SU-DHL-6 (cell line): ENCODE measurements around the gene LEF1.
A peak's percentile ranks its signal among the peaks of the same experiment; 100 is the strongest.

Experiments
- H2AFZ ChIP-seq: fragments of 200-600 bp; sonication (generic); 2 replicates; pipeline ENCODE4 v1.6.1; 2014; ENCODE audit warnings: low read depth, mild to moderate bottlenecking, moderate library complexity, mixed read lengths, antibody characterized with exemption, low read length; ENCODE audit not compliant: severe bottlenecking
- H3F3A ChIP-seq: fragments of 200-600 bp; shearing (Covaris generic); 2 replicates; pipeline ENCODE4 v1.6.0; 2016; ENCODE audit warnings: antibody characterized with exemption, mild to moderate bottlenecking; ENCODE audit not compliant: insufficient read depth
- H3K27ac ChIP-seq: fragments of 200-600 bp; sonication (generic); 2 replicates; pipeline ENCODE4 v1.5.1; 2016; ENCODE audit warnings: low read depth, mild to moderate bottlenecking, low read length, moderate library complexity, mixed read lengths
- H3K27me3 ChIP-seq: fragments of 200-600 bp; sonication (generic), shearing (Covaris generic); 2 replicates; pipeline ENCODE4 v1.6.0; 2014; ENCODE audit warnings: mild to moderate bottlenecking, low read length
- H3K36me3 ChIP-seq: fragments of 200-600 bp; sonication (generic); 2 replicates; pipeline ENCODE4 v1.6.1; 2014; ENCODE audit warnings: mild to moderate bottlenecking, low read length, mixed read lengths
- H3K4me2 ChIP-seq: fragments of 300-600, 200-600 bp; shearing (Covaris generic), sonication (generic); 2 replicates; pipeline ENCODE4 v1.6.0; 2014; ENCODE audit warnings: low read length, low read depth, mild to moderate bottlenecking; ENCODE audit not compliant: poor library complexity, severe bottlenecking
- H3K4me3 ChIP-seq: fragments of 200-600 bp; sonication (generic); 2 replicates; pipeline ENCODE4 v1.5.1; 2014; ENCODE audit warnings: antibody characterized with exemption, low read length, mild to moderate bottlenecking, mixed read lengths; ENCODE audit not compliant: insufficient read depth, poor library complexity, severe bottlenecking
- H3K79me2 ChIP-seq: fragments of 200-600 bp; sonication (generic); 2 replicates; pipeline ENCODE4 v1.6.1; 2014; ENCODE audit warnings: mild to moderate bottlenecking, low read length, moderate library complexity; ENCODE audit not compliant: insufficient read depth
- H3K9ac ChIP-seq: fragments of 200-600 bp; sonication (generic); 2 replicates; pipeline ENCODE4 v1.7.0; 2014; ENCODE audit warnings: mild to moderate bottlenecking, low read length
- H3K9me2 ChIP-seq: fragments of 200-600 bp; sonication (generic); replicated peaks from 2 replicates; pipeline ENCODE4 v1.6.1; 2014; ENCODE audit warnings: low read length; ENCODE audit not compliant: insufficient read depth
- H3K9me3 ChIP-seq: fragments of 200-600 bp; sonication (generic); 2 replicates; pipeline ENCODE4 v1.6.1; 2014; ENCODE audit warnings: low read length, mixed read lengths; ENCODE audit not compliant: insufficient read depth
- H4K20me1 ChIP-seq: fragments of 200-600 bp; sonication (generic); 2 replicates; pipeline ENCODE4 v1.6.1; 2014; ENCODE audit warnings: low read depth, mild to moderate bottlenecking, antibody characterized with exemption, low read length, moderate library complexity, mixed read lengths
- CTCF ChIP-seq: fragments of 200-600 bp; sonication (generic); IDR thresholded peaks from one replicate; pipeline ENCODE4 v1.5.1; 2017; ENCODE audit warnings: antibody characterized with exemption, mild to moderate bottlenecking, low read length, moderate library complexity; ENCODE audit not compliant: insufficient read depth, poor library complexity, severe bottlenecking
- EZH2phosphoT487 ChIP-seq: fragments of 200-600 bp; sonication (generic), shearing (Covaris generic); conservative IDR thresholded peaks from 2 replicates; pipeline ENCODE4 v1.6.1; 2018; ENCODE audit warnings: mild to moderate bottlenecking, antibody characterized with exemption, low read length, moderate library complexity, mixed read lengths

Gene LEF1

DNA sequence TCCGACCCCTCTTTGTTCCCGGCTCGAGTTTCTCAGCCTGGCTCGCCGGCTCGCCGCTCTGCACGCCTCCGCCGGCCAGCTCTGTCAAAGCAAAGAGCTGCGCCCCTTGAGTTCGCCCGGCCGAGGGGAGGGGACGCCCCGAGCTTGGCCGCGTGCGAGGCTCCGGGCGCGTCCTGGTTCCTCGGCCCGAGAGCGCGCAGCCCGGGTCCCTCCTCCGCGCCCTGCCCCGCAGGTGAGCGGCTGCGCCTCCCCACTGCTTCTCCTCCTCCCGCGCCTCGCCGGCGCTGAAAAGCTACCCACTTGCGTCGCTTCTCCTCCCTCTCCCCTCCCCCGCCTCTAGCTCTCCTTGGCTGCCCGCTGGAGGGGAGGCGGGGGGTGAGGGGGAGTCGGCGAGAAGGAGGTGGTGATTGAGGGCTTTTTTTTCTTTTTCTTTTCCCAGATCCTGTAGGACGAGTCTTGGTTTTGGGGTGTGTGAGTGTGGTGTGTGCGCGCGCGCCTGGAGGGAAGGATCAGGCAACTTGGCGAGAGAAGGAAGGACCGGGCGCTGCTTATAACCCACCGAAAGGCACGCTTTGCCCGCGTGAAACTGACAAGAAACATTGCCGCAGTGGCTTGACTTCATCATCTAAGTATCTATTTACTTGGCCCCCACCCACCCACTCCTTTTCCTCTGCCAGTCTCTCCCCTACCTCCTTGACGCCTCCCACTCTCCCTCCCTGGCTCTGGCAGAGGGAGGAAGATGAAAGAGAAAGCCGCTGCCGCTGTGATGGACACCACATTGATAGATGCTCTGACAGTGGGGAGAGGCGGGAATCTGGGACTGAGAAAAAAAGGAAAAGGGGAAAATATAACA is at the start of gene LEF1:
LEF1 (minus strand) TSS at position 262 of the 853 bp plus-strand sequence. CDS start 1,165 bp downstream, outside the sequence.
- Histone ChIP-seq H3K27ac (peak within 1 kb of the TSS; percentile 76), H3K9me2 (no peaks in the 10 kb centered on the region), H3K9me3 (no peaks in the 10 kb centered on the region), H3K36me3 (no peaks in the 10 kb centered on the region; the same call in 1 of the 2 replicates), H3K4me2 (peak within 1 kb of the TSS; percentile 76), H3K27me3 (no peaks in the 10 kb centered on the region), H3K4me3 (peak within 1 kb of the TSS; percentile 80), H3K9ac (peak within 1 kb of the TSS; percentile 94), H2AFZ (peak within 1 kb of the TSS; percentile 16), H3K79me2 (peaks cover 35% of the 10 kb centered on the region), H3F3A (0 out of 2 replicates have a peak, but pooled peaks cover 9% of the 10 kb centered on the region), H4K20me1 (no peaks in the 10 kb centered on the region)
- no peak for TF ChIP-seq EZH2phosphoT487
- no peak for TF ChIP-seq CTCF

GRCh38 chr4:108216510-108216909 is 47.8 kb upstream of the LEF1 start:
- Histone ChIP-seq H3K9ac (no peak overlapping the region), H3K27me3 (no peaks in the 10 kb centered on the region), H3K4me3 (no peak overlapping the region), H3F3A (no peaks in the 10 kb centered on the region), H3K79me2 (no peaks in the 10 kb centered on the region), H3K9me3 (no peaks in the 10 kb centered on the region), H3K9me2 (no peaks in the 10 kb centered on the region), H3K36me3 (no peaks in the 10 kb centered on the region), H4K20me1 (no peaks in the 10 kb centered on the region), H2AFZ (no peak overlapping the region), H3K4me2 (no peak overlapping the region), H3K27ac (no peak overlapping the region)
- no peak for TF ChIP-seq EZH2phosphoT487
- no peak for TF ChIP-seq CTCF

GRCh38 chr4:108215055-108215454 is 46.3 kb upstream of the LEF1 start:
- Histone ChIP-seq H4K20me1 (no peaks in the 10 kb centered on the region), H3K4me2 (no peak overlapping the region), H3K36me3 (no peaks in the 10 kb centered on the region), H2AFZ (no peak overlapping the region), H3K4me3 (no peak overlapping the region), H3K27me3 (no peaks in the 10 kb centered on the region), H3K9me2 (no peaks in the 10 kb centered on the region), H3K79me2 (no peaks in the 10 kb centered on the region), H3K27ac (no peak overlapping the region), H3K9me3 (no peaks in the 10 kb centered on the region), H3F3A (no peaks in the 10 kb centered on the region), H3K9ac (no peak overlapping the region)
- TF ChIP-seq CTCF (no peak), EZH2phosphoT487 (no peak)
